T-helper 1 cell treated with Interleukin-12 subunit alpha and Interleukin-12 subunit beta and Interleukin-4 antibody, amounts not matched to agents 30 μg/mL and 1 μg/mL, for 36 hours (primary cell): ENCODE measurements around the gene RUBCNL.
A peak's percentile ranks its signal among the peaks of the same experiment; 100 is the strongest.

Source experiments
- H3K27ac Mint-ChIP-seq: one replicate; pipeline ENCODE4 v1.8.0; 2021; ENCODE audit warnings: mild to moderate bottlenecking, mixed read lengths
- H3K27me3 Mint-ChIP-seq: one replicate; pipeline ENCODE4 v1.8.0; 2021; ENCODE audit warnings: low read depth, mixed read lengths
- H3K36me3 Mint-ChIP-seq: one replicate; pipeline ENCODE4 v1.8.0; 2021; ENCODE audit warnings: low read depth, mixed read lengths
- H3K4me1 Mint-ChIP-seq: one replicate; pipeline ENCODE4 v1.8.0; 2021; ENCODE audit warnings: low read depth, mixed read lengths
- H3K4me3 Mint-ChIP-seq: one replicate; pipeline ENCODE4 v1.8.0; 2021; ENCODE audit warnings: mild to moderate bottlenecking, moderate library complexity, mixed read lengths
- H3K9me3 Mint-ChIP-seq: one replicate; pipeline ENCODE4 v1.8.0; 2021; ENCODE audit warnings: mixed read lengths

Gene RUBCNL

DNA sequence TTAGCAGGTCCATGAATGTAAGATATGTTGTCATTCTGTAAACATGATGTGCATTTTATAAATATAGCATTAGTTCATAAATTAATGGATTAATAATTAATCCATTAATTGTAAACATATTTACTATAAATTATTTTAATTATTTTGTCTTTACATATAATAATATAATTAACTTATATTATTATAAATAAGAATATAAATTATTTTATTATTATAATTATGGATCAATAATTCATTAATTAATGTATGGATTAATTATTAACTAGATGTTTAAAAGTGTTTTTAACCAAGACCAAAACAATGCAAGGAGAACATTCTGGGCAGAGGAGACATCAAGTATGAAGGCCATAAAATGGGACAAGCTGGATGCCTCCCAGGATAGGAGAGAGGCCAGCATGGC lies 72.0 kb downstream of the RUBCNL start:
- H3K27me3 Mint-ChIP-seq: no peaks in the 10 kb centered on the region
- peaks cover 27% of the 10 kb centered on the region for H3K36me3 Mint-ChIP-seq
- no peak overlapping the region for H3K27ac Mint-ChIP-seq
- no peak overlapping the region for H3K4me3 Mint-ChIP-seq
- peaks cover 12% of the 10 kb centered on the region for H3K9me3 Mint-ChIP-seq
- H3K4me1 Mint-ChIP-seq: peaks cover 13% of the 10 kb centered on the region

DNA sequence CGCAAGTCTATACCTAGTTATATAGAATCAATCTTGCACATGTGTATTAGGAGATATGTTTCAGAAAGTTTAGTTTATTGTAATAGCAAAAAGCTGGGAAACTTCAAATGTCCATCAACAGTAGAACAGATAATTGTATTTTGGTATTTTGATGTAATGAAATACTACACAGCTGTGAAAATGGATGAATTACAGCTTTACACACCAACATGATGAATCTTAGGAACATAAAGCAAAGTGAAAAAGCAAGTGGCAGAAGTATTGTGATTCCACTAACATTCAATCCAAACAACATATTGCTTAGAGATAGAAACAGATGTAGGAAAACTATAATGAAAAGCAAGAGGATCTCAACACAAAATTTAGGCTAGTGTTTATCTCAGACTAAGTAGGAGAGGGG lies 72.5 kb downstream of the RUBCNL start:
- H3K9me3 Mint-ChIP-seq: peaks cover 14% of the 10 kb centered on the region
- H3K27ac Mint-ChIP-seq: no peak overlapping the region
- no peaks in the 10 kb centered on the region for H3K27me3 Mint-ChIP-seq
- H3K36me3 Mint-ChIP-seq: peaks cover 30% of the 10 kb centered on the region
- H3K4me1 Mint-ChIP-seq: peaks cover 13% of the 10 kb centered on the region
- no peak overlapping the region for H3K4me3 Mint-ChIP-seq

DNA sequence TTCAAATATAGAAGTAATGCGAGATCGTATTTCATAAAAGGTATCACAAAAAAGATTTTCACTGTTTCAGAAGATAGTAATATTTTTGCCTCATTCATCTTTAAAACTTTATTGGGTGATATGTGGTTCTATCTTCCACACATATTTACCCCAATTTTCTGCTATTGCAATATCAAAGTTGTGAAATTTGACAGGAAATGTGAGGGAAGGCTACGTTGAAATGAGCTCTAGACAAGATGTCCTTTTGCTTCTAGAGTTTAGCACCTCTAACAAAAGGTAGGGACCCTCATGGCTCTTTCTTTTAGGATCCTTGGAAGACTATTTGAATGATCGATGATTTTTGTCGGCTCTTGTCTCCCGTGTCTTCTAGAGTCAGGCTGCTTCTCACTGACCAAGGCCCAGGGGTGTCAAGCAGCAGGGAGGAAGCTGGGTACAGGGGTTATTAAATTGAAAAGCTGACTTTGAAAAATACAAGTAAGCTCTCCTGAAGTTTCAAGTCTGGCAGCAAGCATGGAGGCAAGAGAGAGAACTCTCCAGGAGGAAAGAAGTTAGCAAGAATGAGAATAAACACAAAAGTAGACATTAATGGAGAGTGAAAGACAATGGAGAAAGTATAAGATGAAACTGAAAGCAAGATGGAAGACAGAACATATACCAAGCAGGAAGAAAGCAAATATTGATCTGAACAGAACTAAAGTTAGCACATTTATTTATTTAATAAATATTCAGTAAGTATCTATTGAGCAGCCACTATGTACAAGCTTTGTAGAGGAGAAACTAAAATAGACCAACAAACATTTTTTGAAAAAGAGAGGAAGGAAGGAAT lies 73.4 kb downstream of the RUBCNL start:
- Mint-ChIP-seq H3K36me3 (peaks cover 30% of the 10 kb centered on the region), H3K27ac (peak overlapping the region; percentile 83), H3K4me1 (peaks cover 11% of the 10 kb centered on the region), H3K4me3 (peak overlapping the region; percentile 55), H3K27me3 (no peaks in the 10 kb centered on the region), H3K9me3 (peaks cover 14% of the 10 kb centered on the region)

DNA sequence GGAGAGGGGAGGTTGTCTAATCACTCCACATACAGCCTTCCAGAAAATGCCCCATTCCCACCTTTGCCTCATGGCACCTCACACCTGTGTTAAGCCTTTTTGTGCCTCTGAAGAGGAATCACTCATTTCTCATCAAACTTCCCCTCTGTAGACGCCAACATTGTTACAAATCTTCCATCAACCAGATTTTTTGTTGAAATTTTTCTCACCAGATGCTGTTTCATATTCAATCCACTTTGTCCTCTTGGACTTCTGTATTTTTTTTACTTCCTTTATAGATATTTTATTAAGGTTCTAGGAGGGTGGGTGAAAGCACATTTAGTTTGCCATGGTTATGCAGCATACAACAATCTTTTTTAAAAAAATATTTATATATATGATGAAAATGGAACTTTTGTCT lies 74.0 kb downstream of the RUBCNL start:
- Mint-ChIP-seq H3K27me3 (no peaks in the 10 kb centered on the region), H3K4me1 (peaks cover 9% of the 10 kb centered on the region), H3K27ac (no peak overlapping the region), H3K4me3 (no peak overlapping the region), H3K36me3 (peaks cover 31% of the 10 kb centered on the region), H3K9me3 (peaks cover 14% of the 10 kb centered on the region)

DNA sequence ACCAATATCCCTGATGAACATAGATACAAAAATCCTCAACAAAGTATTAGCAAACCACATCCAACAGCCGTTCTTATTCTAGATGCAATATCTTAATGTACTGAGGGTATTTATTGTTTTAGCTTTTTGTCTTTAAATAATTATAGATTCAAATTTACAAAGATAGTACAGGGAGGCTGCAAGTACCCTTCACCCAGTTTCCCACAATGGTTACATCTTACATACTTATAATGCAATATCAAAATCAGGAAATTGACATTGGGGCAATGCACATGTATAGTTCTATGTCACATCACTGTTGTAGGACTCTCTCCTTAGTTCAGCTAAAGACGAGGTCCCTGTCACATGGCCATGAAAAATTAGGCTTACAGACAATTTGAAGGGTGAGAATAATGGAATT lies 75.8 kb downstream of the RUBCNL start:
- no peak overlapping the region for H3K4me3 Mint-ChIP-seq
- no peak overlapping the region for H3K27ac Mint-ChIP-seq
- H3K27me3 Mint-ChIP-seq: no peaks in the 10 kb centered on the region

DNA sequence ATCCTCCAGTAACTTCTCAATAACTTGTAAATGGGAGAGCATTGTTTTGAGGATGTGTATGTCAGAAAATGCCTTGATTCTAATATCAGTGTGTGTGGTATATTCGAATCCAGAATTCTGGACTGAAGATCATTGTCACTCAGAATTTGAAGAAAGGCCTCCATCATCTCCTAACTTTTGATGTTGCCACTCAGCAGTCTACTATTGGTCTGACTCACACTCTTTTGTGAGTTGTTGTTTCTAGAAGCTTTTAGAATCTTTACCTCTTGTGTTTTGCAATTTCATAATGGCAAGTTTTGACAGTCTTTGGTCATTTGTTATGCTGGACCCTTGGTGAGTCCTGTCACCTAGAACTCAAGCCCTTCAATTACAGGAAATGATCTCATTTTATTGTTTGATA lies 77.0 kb downstream of the RUBCNL start:
- H3K27ac Mint-ChIP-seq: no peak overlapping the region
- peaks cover 14% of the 10 kb centered on the region for H3K9me3 Mint-ChIP-seq
- H3K4me3 Mint-ChIP-seq: no peak overlapping the region
- peaks cover 23% of the 10 kb centered on the region for H3K36me3 Mint-ChIP-seq
- peaks cover 7% of the 10 kb centered on the region for H3K4me1 Mint-ChIP-seq
- no peaks in the 10 kb centered on the region for H3K27me3 Mint-ChIP-seq

More for the DNA sequence above, 75.8 kb downstream of the RUBCNL start:
- H3K36me3 Mint-ChIP-seq: peaks cover 27% of the 10 kb centered on the region
- peaks cover 9% of the 10 kb centered on the region for H3K4me1 Mint-ChIP-seq
- H3K9me3 Mint-ChIP-seq: peaks cover 14% of the 10 kb centered on the region

DNA sequence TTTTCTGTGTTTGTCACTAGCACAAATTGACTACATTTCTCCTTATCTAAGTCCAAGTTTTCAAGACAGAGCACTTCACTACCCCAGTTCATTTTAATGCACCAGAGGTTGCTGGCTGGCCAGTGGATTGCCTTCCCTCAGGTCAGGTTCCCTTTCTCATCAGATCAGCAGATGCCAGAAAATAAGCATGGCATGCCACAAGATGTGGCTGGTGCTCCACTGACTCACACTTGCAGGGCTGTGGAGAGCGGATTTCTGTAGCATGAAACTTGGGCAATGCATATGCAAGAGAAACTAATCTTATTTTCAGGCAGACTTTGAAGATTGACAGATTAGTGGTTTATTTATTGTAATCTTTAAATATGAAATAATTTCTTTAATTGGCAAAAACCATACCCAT lies 79.5 kb downstream of the RUBCNL start:
- Mint-ChIP-seq H3K4me3 (no peak overlapping the region), H3K9me3 (peaks cover 8% of the 10 kb centered on the region), H3K4me1 (peaks cover 9% of the 10 kb centered on the region), H3K27me3 (no peaks in the 10 kb centered on the region), H3K36me3 (peaks cover 12% of the 10 kb centered on the region), H3K27ac (no peak overlapping the region)

DNA sequence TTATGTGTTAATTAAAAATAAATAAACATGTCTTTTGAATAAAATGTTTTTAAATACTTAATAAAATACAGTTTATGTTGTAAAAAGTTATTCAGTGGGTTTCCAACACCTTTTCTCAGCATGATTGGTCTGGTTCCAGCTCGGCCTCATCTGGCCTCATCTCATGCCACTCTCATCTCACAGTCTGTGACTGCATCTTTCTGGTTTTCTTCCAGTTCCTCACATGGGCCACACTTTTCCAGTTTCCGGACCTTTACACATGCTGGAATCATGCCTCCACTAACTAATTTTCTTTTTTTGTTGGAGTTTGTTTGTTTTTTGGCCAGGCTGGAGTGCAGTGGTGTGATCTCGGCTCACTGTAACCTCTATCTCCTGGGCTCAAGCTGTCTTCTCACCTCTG lies 82.5 kb downstream of the RUBCNL start:
- H3K36me3 Mint-ChIP-seq: peaks cover 10% of the 10 kb centered on the region
- H3K27me3 Mint-ChIP-seq: no peaks in the 10 kb centered on the region
- peaks cover 10% of the 10 kb centered on the region for H3K4me1 Mint-ChIP-seq
- H3K4me3 Mint-ChIP-seq: no peak overlapping the region
- H3K9me3 Mint-ChIP-seq: peaks cover 22% of the 10 kb centered on the region
- H3K27ac Mint-ChIP-seq: no peak overlapping the region

DNA sequence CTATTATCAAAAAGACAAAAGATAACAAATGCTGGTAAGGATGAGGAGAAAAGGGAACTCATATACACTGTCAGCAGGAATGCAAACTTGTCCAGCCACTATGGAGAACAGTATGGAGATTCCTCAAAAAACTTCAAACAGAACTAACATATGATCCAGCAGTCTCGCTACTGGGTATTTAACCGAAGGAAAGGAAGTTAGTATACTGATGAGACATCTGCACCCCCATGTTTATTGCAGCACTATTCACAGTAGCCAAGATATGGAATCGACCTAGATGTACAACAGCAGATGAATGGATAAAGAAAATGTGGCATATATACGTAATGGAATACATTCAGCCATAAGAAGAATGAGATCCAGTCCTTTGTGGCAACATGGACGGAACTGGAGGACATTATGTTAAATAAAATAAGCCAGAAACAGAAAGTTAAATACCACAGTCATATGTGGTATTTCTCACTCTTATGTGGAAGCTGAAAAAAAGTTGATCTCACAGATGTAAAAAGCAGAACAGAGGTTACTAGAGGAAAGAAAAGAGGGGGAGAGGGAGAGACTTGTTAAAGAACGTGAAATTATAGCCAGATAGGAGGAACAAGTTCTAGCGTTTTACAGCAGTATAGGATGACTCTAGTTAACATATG lies 83.2 kb downstream of the RUBCNL start:
- Mint-ChIP-seq H3K27me3 (no peaks in the 10 kb centered on the region), H3K4me1 (peaks cover 11% of the 10 kb centered on the region), H3K9me3 (peaks cover 28% of the 10 kb centered on the region), H3K27ac (no peak overlapping the region), H3K36me3 (peaks cover 15% of the 10 kb centered on the region), H3K4me3 (peak overlapping the region; percentile 16)

DNA sequence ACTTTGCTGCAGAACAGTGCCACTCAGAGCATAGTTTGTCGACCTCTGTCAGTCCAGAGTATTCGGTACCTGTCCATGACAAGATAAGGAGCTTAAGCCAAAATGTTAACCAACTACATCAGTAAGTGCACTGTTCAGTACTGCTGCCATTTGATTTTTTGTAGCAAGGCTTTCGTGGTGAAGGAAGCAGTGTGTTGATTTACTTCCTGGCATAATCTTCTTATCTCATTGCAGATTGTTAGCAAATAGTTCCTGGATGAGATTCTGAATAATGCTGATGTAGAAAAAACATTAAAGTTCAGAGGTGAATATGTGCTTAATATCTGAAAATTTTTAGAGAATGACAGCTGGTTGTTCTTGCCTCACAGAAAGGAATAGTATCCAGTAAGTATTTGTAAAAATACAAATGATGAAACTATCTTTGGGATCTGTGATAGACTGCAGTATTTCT lies 89.7 kb downstream of the RUBCNL start:
- no peak overlapping the region for H3K4me3 Mint-ChIP-seq
- H3K27ac Mint-ChIP-seq: peak overlapping the region; percentile 29

DNA sequence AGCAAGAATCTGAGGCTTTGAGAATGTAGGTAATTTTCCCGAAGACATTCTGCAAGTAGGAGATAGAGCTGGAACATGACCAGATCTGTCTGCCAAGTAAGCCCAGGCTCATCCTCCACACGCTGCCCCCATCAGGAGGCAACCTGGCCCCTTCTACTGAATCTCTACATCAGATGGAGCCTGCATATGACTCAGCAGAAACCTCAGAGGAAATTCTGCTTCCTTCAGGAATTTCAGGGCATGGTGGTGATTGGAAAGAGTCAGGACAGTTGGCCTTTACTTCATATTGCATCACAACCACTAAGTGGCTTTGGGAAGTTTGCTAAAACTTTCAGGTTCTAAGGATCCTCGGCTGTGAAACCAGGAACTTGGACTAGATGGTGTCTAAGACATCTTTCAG lies 90.1 kb downstream of the RUBCNL start:
- Mint-ChIP-seq H3K27ac (peak overlapping the region; percentile 92), H3K27me3 (no peaks in the 10 kb centered on the region), H3K4me1 (peaks cover 33% of the 10 kb centered on the region), H3K4me3 (no peak overlapping the region), H3K36me3 (peaks cover 13% of the 10 kb centered on the region), H3K9me3 (peaks cover 27% of the 10 kb centered on the region)

More for the DNA sequence above, 89.7 kb downstream of the RUBCNL start:
- Mint-ChIP-seq H3K4me1 (peaks cover 33% of the 10 kb centered on the region), H3K9me3 (peaks cover 31% of the 10 kb centered on the region), H3K36me3 (peaks cover 16% of the 10 kb centered on the region), H3K27me3 (no peaks in the 10 kb centered on the region)

DNA sequence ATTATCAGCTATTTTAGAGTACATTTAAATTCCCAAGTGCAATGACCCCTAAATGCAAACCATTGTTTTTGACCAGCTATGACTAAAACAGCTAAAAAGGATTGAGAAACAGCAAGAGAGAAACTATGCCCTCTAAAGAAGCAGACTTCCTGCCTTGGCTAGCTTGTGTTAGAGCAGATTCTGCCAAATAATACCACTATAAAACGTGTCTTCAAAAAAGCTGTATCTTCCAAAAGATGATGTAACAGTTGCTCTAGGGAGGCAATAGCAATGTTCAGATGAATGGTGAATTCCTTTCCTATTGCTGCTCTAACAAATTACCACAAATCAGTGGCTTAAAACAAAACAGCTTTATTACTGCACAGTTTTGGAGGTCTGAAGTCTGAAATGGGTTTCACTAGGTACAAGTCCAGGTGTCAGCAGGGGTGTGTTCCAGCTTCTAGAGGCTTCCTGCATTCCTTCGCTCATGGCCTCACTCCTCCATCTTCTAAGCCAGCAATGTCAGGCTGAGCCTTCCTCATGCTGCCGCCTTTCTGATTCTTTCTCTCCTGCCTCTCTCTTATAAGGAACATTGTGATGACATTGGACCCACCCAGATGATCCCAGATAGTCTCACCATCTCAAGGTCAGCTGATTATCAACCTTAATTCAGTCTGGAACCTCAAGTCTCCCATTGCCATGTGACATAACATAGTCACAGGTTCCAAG lies 90.8 kb downstream of the RUBCNL start:
- H3K4me3 Mint-ChIP-seq: peak overlapping the region; percentile 69
- H3K27ac Mint-ChIP-seq: peak overlapping the region; percentile 92
- H3K9me3 Mint-ChIP-seq: peaks cover 23% of the 10 kb centered on the region
- H3K27me3 Mint-ChIP-seq: no peaks in the 10 kb centered on the region
- H3K4me1 Mint-ChIP-seq: peaks cover 33% of the 10 kb centered on the region
- peaks cover 11% of the 10 kb centered on the region for H3K36me3 Mint-ChIP-seq

DNA sequence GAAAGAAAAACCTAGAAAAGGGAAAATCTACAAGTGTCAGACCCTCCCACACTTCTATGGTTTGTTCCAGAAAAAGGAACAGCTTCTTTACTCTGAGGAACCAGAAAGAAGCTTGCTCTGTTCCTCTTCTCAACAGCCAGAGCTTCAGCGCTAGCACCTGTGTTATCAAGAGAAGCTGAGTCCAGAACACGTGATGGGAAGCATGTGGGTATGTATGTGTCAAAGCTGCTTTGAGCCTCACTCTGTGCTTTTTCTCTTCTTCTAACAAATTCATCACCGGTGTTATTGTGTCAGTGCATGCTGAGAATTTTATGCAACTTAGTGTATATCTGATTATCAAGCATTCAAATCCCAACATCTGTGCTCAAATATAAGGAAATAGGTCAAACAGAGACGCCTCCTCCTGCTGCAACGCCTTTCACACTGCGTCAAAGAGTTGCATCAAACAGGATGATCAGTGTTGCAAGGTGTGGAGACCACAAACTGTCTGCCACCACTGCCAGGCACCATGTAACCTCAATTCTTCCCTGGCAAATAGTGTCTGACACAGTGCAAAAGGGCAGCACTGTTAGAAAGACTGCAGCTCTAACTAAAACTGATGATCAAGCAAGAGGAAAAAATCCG lies 91.4 kb downstream of the RUBCNL start:
- H3K36me3 Mint-ChIP-seq: peaks cover 11% of the 10 kb centered on the region
- no peaks in the 10 kb centered on the region for H3K27me3 Mint-ChIP-seq
- H3K4me3 Mint-ChIP-seq: peak overlapping the region; percentile 69
- peak overlapping the region; percentile 92 for H3K27ac Mint-ChIP-seq
- peaks cover 33% of the 10 kb centered on the region for H3K4me1 Mint-ChIP-seq
- H3K9me3 Mint-ChIP-seq: peaks cover 18% of the 10 kb centered on the region

DNA sequence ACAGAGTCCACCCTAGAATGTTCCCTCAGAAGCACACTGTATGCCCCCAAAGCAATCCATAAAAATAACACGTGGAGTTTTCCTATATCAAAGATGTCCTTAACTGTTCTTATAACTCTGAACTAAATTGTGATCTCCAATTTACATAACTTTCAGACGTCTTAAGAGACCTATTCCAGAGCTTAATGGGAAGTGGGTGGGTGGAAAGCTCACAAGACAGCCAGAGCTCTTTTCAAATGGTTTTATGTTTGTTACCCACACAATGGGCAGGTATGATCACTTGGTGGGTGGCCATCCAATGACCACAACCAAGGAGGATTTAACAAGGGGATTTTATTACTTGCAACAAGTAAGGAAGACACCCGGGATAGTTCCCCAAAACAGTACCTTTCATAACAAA lies 93.6 kb downstream of the RUBCNL start:
- Mint-ChIP-seq H3K36me3 (no peaks in the 10 kb centered on the region), H3K4me1 (peaks cover 44% of the 10 kb centered on the region), H3K27ac (no peak overlapping the region), H3K27me3 (no peaks in the 10 kb centered on the region), H3K4me3 (no peak overlapping the region), H3K9me3 (no peaks in the 10 kb centered on the region)
